ENCODE results near the gene SORCS2.

Gene SORCS2

DNA sequence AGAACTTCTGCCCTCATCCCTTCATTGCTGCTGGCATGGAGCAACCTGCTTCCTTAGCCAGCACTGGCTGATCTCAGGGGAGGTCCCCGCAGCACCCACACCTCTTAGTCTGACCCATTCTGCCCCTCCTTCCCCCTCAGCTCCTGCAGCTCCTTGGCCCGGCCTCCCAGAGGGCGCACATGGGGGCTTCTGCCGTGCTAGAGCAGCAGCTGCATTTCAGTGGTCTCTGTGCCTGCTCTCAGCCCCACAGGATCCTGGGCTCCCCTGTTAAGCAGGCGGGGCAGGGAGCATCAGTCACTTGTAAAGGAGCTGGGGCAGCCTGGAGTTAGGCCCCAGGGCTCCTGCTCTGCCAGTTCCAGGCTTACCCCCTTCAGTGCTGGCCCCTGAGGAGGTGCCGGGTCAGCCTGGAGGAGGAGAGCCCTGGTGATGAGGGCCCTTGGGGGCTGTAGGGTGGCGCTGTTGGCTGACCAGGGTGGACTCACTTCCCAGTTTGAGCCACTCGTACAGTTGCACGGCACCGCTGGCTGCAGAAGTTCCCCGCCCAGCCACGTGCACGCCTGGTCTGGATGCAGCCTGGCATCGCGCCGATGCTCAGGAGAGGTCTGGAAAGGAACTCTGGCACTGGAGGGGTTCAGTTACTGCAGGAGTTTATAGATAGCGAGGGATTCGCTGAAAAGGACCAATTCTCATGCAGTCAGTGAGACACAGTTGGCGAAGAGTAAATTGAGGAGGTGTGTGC, 327.5 kb downstream of the SORCS2 start:
- DNase-seq = no peak

DNA sequence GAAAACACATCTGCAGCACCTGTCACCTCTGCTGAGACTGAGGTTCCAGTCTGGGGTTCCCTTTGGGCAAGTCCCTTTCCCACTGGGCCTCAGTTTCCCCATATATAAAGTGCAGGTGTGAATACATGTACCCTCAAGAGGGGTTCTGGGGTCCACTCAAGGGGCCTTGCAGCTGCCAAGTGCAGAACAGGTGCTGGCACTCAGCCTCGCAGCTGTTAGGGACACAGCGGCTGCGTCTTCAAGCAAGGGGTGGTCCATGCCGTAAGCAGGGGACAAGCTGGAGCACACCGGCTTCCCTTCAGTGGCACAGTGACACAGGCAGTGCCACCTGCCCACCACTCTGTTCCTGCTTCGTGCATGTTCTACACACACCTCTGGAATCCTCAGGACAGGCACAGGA, 329.3 kb downstream of the SORCS2 start:
- no peak for DNase-seq

DNA sequence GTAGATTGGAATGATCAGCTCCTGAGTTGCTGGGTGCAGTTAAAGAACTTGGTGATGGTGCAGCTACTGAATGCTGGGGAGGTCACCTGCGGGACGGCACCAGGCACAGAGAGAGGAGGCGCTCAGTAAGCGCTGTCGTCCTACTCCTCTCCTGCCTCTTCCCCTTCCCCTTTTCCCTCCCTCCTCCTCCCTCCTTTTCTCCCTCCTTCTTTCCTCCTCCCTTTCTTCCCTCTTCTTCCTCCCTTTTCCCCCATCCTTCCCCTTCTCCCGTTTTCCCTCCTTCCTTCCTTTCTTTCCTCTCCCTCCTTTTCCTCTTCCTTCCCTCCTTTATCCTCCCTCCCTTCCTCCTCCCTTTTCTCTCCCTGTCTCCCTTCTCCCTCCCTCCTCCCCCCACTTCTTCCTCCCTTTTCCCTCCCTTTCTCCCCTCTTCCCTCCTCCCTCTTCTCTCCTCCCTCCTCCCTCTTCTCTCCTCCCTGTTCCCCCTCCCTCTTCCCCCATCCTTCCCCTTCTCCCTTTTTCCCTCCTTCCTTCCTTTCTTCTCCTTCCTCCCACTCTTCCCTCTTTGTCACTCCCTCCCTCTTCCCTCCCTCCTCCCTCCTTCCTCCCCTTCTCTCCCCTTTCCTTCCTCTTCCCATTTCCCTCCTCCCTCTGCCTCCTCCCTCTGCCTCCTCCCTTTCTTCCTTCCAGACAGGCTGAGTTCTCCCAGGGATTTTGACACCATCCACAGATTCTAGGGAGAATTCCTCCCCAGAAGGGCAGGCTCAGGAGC, 330.3 kb downstream of the SORCS2 start:
- DNase-seq = no peak

DNA sequence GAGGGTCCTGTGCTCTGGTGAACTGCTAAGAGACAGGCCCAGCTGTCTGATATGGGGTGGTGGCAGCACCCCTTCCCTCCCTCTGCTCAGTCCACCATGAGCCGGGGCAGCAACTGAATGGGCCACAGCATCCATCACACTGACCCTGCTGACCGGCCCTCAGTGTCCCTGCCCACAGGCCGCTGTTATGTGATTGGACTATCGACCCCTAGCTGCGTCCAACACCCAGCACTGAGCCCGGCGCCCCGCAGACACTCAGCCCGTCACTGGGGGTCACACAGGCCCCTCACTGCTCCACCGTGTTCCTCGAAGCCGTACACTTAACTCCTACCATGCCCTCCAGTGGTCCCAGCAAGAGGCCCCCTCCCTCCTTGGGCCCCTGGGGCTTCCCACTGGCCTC, 331.2 kb downstream of the SORCS2 start:
- DNase-seq = no peak

DNA sequence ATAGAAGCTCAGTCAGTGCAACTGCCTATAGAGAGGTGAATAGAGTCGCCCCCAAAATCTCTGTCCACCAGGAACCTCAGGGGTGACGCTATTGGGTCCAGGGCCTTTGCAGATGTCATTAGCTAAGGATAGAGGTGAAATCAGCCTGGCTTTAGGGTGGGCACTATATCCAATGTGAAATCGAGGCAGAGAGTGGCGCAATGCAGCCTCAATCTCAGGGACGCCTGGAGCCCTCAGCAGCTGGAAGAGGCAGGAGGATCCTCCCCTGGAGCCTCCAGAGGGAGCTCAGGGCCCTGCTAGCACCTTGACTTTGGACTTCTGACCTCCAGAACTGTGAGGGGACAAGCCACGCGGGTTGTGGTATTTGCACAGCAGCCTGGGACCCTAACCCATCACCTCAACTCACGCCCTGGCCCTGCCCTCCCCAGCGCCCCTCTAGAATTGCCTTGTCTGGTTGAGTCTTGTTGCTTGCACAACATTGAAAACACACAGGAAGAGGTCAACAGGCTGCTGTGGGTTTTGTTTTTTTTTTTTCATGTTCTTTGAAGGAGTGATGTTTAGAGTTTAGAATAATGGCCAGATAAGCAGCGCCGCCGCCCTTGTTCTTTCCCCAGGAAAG, 331.8 kb downstream of the SORCS2 start:
- DNase-seq = no peak

DNA sequence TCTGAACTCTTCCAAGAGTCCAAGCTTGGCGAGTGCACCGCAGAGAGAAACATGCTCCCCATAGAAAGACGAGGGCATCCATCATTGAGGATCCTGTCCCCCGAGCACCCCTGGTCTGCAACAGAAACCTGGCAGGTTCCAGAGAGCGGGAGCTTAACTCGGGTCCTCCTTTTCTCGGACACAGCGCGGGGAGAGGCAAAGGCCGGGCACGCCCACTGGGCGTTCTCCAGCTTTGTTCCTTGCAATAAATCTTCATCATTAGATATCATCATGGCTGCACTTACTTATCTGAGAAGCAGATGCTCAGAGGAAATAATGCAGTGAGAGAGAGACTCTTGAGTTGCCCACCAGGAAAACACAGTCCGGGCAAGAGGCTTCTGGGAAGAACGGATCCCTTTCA, 332.5 kb downstream of the SORCS2 start:
- DNase-seq = no peak

DNA sequence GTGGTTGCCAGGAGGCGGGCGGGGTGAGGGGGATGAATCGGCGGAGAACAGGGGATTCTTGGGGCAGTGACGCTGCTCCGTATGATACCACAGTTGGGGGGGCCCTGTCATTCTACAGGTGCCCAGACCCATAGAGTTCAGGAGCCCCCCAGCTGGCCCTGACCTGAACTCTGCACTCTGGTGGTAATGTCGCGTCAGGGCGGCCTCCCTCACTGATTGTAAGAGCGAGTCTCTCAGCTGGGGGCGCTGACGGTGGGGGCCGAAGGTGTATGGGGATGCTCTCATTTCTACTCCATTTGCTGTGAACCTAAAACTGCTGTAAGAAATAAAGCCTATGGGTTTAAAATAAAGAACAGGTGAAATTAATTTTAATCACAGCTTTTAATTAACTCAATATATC, 334.2 kb downstream of the SORCS2 start:
- no peak for DNase-seq

DNA sequence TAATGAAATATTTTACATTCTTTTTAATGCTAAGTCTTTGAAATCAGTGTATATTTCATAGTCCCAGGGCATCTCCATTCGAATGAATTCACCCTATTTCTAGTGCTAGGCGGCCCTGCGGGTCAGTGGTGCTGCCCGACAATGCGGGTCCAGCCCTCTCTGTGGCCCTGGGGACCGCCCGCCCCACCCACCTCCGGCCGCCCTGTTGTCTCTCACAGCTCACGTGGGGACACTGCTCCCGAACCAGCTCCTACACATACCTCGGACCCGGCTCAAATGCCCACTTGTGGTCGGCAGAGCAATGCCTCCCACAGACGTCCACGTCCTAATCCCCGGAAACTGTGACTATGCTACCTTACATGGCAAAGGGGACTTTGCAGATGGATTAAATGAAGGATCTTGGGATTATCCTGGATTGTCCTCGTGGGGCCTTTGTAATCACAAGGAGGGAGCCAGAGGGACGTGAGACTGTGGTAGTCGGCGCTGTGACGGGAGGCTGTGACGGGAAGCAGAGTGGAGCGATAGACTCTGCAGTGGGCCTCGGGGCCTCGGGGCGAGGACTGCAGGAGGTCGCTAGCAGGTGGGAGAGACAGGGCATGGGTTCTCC, 334.7 kb downstream of the SORCS2 start:
- DNase-seq = no peak

DNA sequence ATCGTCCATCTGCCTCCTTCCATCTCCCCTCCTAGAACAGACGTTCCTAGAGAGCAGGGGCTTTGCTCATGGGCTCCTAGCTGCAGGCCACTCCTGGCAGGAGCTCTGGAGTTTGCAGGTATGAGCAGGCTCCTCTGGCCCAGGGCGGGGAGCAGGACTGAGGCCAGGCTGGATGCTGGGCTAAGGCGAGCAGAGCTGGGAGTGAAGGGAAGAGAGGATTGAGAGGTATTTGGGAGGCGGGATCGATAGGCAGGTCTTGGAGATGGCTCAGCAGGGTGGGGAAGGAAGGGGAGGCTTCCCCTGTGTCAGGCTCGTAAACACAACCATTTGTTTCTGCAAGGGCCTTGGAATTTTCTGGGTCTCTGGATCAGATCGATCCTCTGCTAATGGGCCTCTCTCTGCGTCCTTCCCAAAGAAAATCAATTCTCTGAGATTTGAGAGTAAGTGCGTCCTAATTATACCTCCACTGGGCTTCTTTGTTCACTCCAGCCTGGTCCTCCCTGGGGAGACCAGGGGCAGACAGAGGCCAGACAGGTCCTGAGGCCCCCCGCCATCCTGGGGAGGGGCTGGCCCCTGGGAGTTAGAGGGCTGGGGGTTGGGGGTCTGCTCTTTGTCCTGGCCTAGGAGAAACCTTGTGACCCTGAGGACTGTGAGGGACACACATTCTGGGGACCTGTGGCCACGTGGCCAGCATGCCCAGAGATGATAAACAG, 337.2 kb downstream of the SORCS2 start:
- no peak for DNase-seq

DNA sequence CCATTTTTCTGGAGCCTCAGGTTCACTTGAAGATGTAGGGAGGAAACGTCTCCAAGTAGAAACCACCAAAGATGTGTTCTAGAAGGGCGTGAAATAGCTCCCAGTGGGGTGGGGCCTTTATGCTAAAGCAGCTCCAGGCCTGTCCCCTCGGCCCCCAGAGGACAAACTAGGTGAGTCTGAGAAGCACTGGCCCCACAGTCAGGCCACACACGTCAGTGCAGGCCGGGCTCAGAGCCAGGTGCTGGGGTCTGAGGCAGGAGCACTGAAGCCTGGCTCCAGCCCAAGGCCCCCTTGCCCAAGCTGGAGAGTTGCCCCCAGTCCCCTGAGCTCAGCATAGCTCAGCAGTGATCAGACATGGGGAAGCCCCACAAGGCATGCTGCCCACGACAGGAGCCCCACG, 337.7 kb downstream of the SORCS2 start:
- DNase-seq = no peak

DNA sequence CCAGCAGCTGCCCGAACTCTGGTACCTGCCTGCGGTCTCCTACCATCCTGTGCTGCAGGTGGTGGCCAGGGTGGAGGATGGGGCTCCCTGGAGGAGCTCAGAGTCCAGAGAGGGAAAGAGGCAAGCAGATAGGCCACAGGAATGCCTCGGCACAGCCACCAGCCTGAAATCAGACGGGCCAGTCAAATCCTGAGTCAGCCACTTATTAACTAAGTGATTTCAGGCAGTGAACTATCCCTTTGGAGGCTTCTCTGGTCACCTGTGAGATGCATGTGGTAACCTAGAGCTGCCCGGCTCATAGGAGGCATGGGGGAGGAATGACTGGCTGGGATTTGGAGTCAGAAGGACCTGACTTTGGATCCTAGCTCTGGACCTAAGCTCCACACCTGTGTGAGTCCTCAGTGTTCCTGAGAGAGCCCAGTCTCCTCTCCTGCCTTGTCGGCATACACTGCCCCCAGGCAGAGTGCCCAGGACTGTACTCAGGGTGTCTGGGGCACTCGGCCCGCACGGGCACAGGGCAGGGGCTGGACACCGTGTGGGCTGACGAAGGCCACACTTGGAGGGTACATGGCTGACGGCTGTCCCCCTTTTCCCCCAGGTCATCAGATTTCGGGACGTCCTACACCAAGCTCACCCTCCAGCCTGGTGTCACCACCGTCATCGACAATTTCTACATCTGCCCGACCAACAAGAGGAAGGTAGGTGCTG, 338.7 kb downstream of the SORCS2 start:
- DNase-seq = no peak

DNA sequence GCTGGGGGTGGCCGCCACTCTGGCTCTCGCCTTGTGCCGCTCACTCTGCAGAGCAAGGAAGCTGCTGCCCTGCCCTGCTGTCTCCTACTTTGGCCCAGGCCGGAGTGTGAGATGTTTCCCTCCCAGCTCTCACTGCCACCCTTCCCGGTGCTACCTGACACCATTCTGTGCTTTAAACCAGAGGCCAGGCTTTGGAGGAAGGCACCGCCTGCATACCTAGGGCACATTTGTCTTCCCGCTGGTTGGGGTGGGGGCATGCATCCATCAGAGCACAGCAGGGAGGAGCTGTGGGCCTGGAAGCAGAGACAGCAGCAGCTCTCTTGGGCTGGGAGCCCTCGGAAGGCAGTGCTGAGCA, 339.3 kb downstream of the SORCS2 start:
- no peak for DNase-seq

DNA sequence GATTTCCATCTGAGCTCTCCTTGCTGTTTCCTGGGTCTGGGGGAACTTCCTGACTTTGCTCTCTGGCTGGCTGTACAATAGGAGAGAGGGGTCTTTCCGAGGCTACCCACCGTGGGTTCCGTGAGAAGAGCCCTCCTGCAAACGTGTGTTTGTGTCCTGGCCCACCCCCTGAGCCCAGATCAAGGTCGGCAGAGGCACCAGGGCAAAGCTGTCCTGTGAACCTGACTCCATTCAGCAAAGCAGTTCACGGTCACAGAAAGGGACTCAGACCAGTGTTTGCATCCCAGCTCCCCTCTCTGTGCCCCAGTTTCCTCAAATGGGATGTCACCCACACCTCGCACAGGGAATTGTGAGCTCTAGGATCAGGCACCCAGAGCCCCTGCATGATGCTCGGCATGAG, 339.7 kb downstream of the SORCS2 start:
- DNase-seq = no peak

DNA sequence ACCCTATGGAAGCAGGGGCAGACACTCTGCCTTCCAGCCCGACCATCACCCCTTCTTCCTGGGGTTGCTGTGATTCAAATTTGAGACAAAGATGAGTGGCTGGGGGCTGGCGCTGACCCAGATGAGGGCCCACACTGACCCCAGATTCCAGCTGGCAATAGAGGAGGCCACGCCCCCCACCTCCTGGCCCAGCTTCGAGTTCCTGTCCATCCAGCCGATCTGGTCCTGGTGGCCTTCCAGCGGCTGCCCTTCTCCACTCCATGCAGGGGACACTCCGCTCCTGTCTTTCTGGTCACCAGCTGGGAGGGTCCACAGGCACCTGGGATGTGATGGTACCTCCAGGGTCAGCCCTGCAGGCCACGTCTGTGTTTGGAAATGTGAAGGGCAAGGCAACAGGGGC, 340.9 kb downstream of the SORCS2 start:
- no peak for DNase-seq

DNA sequence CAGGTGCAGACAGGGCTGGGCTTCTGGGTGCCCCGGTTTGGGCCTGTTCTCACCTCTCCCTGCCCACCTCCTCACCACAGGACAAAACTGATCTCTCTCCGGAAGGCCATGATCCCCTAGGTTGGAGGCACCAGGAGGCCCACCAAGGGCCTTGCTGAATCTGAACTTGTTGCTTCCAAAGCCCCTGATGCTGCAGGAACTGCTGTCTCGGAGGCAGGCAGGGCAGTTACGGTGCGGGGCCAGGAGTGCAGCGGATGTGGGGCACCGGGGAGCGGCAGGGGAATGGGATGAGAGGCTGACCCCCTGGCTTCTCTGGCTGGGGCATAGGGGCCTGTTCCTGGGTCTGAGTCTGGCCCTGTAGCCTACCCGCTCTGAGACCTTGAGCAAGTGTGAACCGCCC, 342.8 kb downstream of the SORCS2 start:
- DNase-seq = no peak

DNA sequence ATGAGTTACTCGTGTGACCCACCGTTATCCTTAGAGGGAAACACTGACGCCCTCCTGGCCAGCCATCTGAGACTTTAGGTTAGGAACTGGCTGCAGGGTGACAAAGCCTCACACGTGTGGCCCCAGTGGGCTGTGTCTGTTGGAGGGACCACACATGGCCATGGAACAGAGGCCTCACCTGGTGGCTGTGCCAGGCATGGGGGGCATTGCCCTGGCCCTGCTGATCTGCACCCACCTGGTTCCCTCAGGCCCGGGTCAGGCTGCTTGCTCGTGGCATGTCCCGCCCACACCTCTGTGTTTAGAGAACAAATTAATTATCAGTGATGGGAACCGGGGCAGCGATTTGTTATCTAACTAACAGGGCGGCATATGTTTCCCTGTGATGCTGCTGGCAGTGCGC, 343.3 kb downstream of the SORCS2 start:
- DNase-seq = no peak

DNA sequence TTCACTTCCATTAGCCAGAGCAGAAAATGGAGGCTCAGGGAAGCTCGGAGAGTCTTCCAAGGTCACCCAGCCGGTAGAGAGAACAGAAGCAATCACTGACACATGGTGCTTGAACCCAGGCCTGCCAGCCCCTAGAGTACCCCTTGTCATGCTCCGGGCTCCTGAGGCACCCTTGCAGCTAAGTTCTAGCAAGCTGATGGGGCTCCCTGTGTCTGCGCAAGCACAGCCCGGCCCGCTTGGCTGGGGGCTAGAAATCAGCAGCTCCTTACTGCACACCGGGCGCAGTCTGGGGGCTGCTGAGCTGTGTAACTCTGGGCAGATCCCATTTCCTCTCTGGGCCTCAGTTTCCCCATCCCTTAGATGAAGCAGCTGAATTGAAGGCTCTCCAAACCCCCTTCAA, 344.5 kb downstream of the SORCS2 start:
- no peak for DNase-seq

DNA sequence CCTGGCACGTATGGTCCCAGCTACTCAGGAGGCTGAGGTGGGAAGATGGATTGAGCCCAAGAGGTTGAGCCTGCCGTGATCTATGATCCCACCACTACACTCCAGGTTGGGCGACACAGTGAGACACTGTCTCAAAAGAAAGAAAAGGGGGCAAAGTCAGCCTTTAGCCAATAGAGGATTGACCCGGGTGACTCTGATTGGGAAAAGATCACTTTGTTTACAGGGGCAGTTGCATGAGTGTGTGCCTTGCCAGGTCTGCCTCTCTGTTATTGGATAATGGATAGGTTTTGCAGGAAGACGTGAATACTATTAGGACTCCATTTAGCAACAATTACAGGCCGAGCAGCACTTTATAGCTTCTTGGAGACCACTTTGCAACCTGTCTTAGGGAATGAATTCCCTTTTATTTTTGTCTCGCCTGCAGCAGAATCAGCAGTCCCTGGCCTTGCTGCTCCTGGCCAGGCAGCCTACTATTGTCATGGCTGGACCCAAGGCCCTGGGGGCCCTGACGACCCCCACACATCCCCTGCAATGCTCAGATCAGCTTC, 345.6 kb downstream of the SORCS2 start:
- no peak for DNase-seq

DNA sequence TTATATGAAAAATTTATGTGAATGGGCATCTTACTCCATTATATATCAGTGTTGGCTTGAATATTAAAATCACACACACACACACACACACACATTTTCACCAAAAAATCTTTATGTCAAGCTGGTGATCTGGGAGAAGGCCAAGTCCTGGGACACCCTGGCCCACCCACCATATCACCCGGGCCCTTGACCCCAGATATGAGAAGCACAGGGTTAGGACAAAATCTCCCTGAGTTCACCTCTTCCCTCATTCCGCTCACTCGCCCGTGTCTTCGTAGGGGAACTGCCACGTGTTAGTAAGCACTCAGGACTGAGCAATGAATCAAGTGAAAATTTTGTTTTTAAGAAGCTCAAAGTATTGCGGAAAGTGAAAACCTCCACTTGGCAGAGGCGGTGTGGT, 346.2 kb downstream of the SORCS2 start:
- no peak for DNase-seq

DNA sequence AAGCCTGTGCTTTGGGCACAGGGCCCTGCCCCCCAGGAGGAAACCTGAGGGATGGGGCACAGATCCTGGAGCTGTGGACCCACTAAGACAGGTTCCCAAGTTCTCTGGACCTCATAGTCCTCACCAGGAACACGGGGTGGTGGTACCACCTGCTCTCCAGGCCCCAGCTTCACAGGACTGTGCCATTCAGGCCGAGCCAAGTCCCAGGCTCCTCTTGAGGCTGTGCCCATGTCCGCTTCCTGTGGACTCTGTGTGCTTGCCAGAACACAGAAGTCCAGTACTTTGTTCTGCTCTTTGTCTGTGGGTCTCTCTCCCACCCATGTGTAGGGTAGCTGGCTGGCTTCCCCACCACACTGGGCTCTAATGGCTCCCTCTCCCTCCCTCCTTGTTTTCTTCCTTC, 346.8 kb downstream of the SORCS2 start:
- no peak for DNase-seq

DNA sequence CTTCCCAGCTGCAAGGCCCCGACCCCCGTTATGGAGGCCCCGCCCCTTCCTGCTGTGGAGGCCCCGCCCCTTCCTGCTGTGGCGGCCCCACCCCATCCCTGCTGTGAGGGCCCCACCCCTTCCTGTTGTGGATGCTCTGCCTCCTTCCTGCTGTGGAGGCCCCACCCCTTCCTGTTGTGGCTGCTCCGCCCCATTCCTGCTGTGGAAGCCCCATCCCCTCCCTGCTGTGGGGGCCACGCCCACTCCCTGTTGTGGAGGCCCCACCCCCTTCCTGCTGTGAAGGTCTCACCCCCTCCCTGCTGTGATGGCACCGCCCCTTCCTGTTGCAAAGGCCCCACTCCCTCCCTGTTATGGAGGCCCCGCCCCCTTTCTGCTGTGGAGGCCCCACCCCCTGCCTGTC, 347.3 kb downstream of the SORCS2 start:
- peak; percentile 75 for DNase-seq

DNA sequence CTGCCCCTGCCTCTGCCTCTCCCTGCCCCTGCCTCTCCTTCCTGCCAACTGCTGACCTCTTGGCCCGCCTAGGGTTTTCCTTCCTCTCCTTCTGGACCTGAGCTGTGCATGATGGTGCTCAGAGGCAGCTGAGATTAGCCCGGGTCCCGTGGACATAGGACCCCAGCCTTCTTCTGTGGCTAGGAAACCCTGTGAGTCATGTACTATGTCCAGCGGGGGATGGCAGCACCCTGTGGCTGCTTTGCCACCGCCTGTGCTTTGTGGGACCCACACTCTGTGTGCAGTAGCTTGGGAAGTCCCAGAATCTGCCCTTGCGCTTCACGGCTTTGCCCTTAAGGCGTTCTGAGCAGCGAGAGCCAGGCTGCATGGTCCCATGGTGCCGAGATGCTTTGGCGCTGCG, 347.9 kb downstream of the SORCS2 start:
- no peak for DNase-seq
